Measurements from ENCODE around the gene PRPF19. TPM values are rescaled to one million over a fixed set of nuclear protein-coding genes. Genes with fewer than 3 reads are reported as not detected.
A peak's percentile ranks its signal among the peaks of the same experiment; 100 is the strongest.

Gene PRPF19
- total RNA-seq, 1 donor: 39.8 TPM

GRCh38 chr11:60899977-60900376 lies 6.4 kb downstream of the PRPF19 start:
- no peak for DNase-seq (ENCODE audit: insufficient read length, low spot score, missing footprints)
- Histone ChIP-seq H3K4me3 (ENCODE audit: insufficient read depth, low read length) (no peak overlapping the region), H3K79me2 (ENCODE audit: insufficient read depth, low read length) (peaks cover 33% of the 10 kb centered on the region), H3K27ac (ENCODE audit: low read depth, low read length) (no peak overlapping the region), H3K9me3 (ENCODE audit: low read depth, low read length) (no peaks in the 10 kb centered on the region), H3K27me3 (ENCODE audit: insufficient read depth, low read length) (no peaks in the 10 kb centered on the region), H3K4me1 (ENCODE audit: insufficient read depth, low read length) (peaks cover 4% of the 10 kb centered on the region), H3K4me2 (ENCODE audit: insufficient read depth, low read length) (no peak overlapping the region), H3K36me3 (ENCODE audit: insufficient read depth, low read length) (peaks cover 73% of the 10 kb centered on the region), H2AFZ (ENCODE audit: low read length) (no peak overlapping the region), H4K20me1 (ENCODE audit: insufficient read depth, low read length) (peaks cover 32% of the 10 kb centered on the region)
- TF ChIP-seq CTCF (IDR thresholded peaks at IDR 0.05; ENCODE audit: extremely low read depth, low read depth, low read length): no peak

GRCh38 chr11:60899046-60899936 lies 7.1 kb downstream of the PRPF19 start:
- Histone ChIP-seq H3K9me3 (ENCODE audit: low read depth, low read length) (no peaks in the 10 kb centered on the region), H2AFZ (ENCODE audit: low read length) (no peak overlapping the region), H3K4me1 (ENCODE audit: insufficient read depth, low read length) (no peaks in the 10 kb centered on the region), H3K27me3 (ENCODE audit: insufficient read depth, low read length) (no peaks in the 10 kb centered on the region), H4K20me1 (ENCODE audit: insufficient read depth, low read length) (peaks cover 25% of the 10 kb centered on the region), H3K4me2 (ENCODE audit: insufficient read depth, low read length) (no peak overlapping the region), H3K36me3 (ENCODE audit: insufficient read depth, low read length) (peaks cover 79% of the 10 kb centered on the region), H3K4me3 (ENCODE audit: insufficient read depth, low read length) (no peak overlapping the region), H3K79me2 (ENCODE audit: insufficient read depth, low read length) (peaks cover 26% of the 10 kb centered on the region), H3K27ac (ENCODE audit: low read depth, low read length) (peak overlapping the region; percentile 8)
- peak; percentile 96 for TF ChIP-seq CTCF (IDR thresholded peaks at IDR 0.05; ENCODE audit: extremely low read depth, low read depth, low read length)
- peak; percentile 93 for DNase-seq (ENCODE audit: insufficient read length, low spot score, missing footprints)

GRCh38 chr11:60897496-60897895 lies 8.9 kb downstream of the PRPF19 start:
- Histone ChIP-seq H3K4me1 (ENCODE audit: insufficient read depth, low read length) (no peaks in the 10 kb centered on the region), H3K9me3 (ENCODE audit: low read depth, low read length) (no peaks in the 10 kb centered on the region), H3K4me3 (ENCODE audit: insufficient read depth, low read length) (no peak overlapping the region), H3K36me3 (ENCODE audit: insufficient read depth, low read length) (peaks cover 76% of the 10 kb centered on the region), H3K4me2 (ENCODE audit: insufficient read depth, low read length) (no peak overlapping the region), H3K79me2 (ENCODE audit: insufficient read depth, low read length) (peaks cover 8% of the 10 kb centered on the region), H3K27ac (ENCODE audit: low read depth, low read length) (no peak overlapping the region), H4K20me1 (ENCODE audit: insufficient read depth, low read length) (peaks cover 8% of the 10 kb centered on the region), H3K27me3 (ENCODE audit: insufficient read depth, low read length) (no peaks in the 10 kb centered on the region), H2AFZ (ENCODE audit: low read length) (no peak overlapping the region)
- TF ChIP-seq CTCF (IDR thresholded peaks at IDR 0.05; ENCODE audit: extremely low read depth, low read depth, low read length): no peak
- DNase-seq (ENCODE audit: insufficient read length, low spot score, missing footprints): no peak

- Histone ChIP-seq H3K27ac (ENCODE audit: low read depth, low read length) (no peak overlapping the region), H3K79me2 (ENCODE audit: insufficient read depth, low read length) (peaks cover 2% of the 10 kb centered on the region), H4K20me1 (ENCODE audit: insufficient read depth, low read length) (peaks cover 8% of the 10 kb centered on the region), H3K4me3 (ENCODE audit: insufficient read depth, low read length) (no peak overlapping the region), H2AFZ (ENCODE audit: low read length) (no peak overlapping the region), H3K36me3 (ENCODE audit: insufficient read depth, low read length) (peaks cover 71% of the 10 kb centered on the region), H3K9me3 (ENCODE audit: low read depth, low read length) (no peaks in the 10 kb centered on the region), H3K27me3 (ENCODE audit: insufficient read depth, low read length) (no peaks in the 10 kb centered on the region), H3K4me2 (ENCODE audit: insufficient read depth, low read length) (no peak overlapping the region), H3K4me1 (ENCODE audit: insufficient read depth, low read length) (no peaks in the 10 kb centered on the region)
- no peak for TF ChIP-seq CTCF (IDR thresholded peaks at IDR 0.05; ENCODE audit: extremely low read depth, low read depth, low read length)
- DNase-seq (ENCODE audit: insufficient read length, low spot score, missing footprints): no peak
These were observed 10.7 kb downstream of the PRPF19 start for GRCh38 chr11:60895687-60896086.

Measured in osteoblast (primary cell).